ENCODE data around the gene HAPSTR1.

The HAPSTR1 gene

DNA sequence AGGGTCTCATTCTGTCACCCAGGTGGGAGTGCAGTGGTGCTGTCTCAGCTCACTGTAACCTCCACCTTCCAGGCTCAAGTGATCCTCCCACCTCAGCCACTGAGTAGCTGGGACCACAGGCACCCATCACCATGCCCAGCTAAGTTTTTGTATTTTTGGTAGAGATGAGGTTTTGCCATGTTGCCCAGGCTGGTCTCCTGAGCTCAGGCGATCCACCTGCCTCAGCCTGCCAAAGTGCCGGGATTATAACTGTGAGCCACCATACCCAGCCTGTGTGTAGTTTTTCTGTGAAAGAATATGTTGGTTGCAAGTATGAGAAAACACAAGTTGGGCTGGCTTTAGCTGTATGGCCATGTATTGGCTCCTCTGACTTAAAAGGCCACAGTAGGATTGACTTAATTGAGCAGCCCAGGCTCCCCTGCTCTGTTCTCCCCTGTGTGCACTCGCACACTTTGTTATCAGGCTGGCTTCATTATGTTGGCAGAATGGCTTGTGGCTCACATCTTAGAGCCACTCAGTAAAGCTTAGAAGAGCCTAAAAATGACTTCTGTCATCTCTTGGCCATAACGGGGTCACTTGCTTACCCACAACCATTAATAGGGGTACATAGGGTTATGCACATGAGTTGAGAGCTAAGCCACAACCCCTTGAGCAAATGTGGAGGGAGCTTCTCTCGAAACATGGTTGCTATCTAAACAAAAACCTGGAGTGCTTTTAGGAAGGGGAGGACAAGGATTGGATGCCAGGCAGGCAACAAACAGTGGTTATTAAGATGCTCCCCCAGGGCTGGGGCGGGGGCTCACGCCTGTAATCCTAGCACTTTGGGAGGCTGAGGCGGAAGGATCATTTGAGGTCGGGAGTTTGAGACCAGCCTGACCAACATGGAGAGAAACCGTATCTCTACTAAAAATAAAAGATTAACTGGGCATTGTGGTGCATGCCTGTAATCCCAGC, 6.1 kb downstream of the HAPSTR1 start:
- no peak for DNase-seq

DNA sequence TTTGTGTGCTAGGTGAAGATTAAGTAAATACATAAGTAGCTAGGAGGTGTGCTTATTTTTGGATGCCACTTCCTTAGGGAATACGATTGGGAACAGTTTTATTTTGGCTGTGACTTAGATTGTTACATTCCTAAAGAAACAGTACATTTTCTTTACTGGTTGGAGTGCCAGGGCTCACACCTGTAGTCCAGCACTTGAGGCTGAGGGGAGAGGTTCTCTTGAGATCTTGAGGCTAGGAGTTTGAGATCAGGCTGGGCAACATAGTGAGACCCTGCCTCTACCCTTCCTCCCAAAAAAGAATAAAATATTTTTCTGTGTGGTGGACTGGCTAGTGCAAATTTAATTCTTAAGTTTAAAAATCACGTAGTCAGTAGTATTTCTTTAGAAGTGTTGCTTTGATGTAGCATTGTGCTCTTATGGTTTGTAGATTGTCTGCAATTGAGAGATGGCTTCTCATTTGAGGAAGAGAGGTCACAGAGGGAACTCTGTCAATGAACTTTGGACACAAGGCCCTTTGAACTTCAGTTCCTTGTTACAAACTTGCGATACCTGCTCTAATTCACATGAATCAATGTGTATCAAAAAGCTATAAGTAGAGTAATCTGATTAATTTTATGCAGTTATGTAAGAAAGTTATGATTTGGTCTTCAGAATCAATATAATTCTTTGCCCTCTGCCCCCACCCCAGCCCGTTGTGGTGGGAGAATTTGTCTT, 7.1 kb downstream of the HAPSTR1 start:
- peak in 3 of 4 experiments; percentile 38 to 60 (median 50) for DNase-seq

- DNase-seq = peak; percentile 66 to 88 (median 76)
These were observed 7.7 kb downstream of the HAPSTR1 start for GRCh38 chr16:9099131-9099625.

GRCh38 chr16:9102379-9102778, 10.9 kb downstream of the HAPSTR1 start:
- peak; percentile 61 to 85 (median 68) for DNase-seq

GRCh38 chr16:9102943-9103342, 11.5 kb downstream of the HAPSTR1 start:
- DNase-seq = no peak

- DNase-seq = no peak
These were observed 12.1 kb downstream of the HAPSTR1 start for GRCh38 chr16:9103546-9103945.

- no peak for DNase-seq
These were observed 13.7 kb downstream of the HAPSTR1 start for GRCh38 chr16:9105189-9105588.

- DNase-seq = no peak
These were observed 15.9 kb downstream of the HAPSTR1 start for GRCh38 chr16:9107025-9107970.

DNA sequence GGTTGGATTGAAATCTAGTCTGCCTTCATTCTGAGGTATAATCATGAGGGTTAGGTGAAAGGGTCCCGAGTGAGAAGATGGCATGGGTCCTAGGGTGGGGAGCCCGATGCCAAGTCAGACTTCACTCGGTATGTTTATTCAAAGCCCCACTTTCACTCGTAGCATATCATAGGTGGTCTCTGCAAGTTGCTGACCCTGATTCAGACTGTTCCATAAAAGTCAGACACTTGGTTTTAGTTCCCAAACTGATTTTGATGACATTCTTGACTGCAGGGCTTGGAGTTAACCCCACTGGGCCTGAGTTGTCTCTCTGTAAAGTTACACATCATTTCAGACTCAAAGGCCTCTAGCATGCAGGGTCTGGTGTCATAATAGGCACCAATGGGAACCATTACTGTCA, 17.8 kb downstream of the HAPSTR1 start:
- no peak for DNase-seq

DNA sequence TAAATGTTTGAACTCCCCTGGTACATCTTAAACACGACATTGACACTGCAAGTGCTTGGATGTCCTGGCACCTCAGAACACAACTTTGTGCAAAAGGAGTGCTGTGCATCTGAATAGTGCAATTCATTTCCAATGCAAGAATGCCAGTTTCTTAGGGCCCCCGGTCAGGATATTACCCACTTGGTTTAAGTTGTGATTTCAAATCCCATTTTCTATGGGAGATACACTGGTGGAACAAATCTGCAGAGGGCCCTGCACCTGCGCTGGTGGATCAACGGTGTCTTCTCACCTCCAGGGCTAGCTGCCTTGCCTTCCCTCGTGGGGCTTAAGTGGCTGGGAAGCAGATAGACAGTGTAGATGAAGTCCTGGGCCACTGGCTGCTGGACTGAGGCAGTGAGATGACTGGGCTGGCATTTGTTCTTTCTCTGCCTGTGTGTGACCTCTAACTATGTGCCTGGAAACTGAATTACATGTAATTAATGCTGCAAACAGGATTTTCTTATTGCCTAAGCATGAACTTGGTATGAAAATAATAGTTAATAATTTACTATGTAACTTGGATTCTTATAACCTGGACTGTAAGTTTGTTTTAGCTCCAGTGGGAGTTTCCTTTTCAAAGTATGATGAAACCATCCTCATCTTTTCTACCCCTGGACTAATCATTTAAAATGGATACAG, 20.9 kb downstream of the HAPSTR1 start:
- DNase-seq = no peak

DNA sequence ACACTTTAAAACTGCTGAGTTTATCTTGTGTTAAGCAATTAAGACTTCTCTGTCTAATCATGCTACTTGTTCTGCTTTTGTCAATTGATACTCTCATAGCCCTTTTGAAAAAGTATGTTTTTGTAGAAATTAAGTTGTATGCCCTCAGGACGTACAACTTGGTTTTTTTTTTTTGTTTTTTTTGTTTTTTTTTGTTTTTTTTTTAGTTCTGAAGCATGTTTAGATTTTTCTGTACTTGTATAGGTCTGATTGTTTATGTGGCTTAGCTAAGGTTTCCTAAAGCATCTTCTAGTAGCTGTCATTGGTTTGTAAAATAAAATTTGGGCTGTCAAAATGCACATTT, 21.4 kb downstream of the HAPSTR1 start:
- peak in 1 of 4 experiments; percentile 38 for DNase-seq

- DNase-seq = no peak
These were observed 22.3 kb downstream of the HAPSTR1 start for GRCh38 chr16:9113707-9114106.

DNA sequence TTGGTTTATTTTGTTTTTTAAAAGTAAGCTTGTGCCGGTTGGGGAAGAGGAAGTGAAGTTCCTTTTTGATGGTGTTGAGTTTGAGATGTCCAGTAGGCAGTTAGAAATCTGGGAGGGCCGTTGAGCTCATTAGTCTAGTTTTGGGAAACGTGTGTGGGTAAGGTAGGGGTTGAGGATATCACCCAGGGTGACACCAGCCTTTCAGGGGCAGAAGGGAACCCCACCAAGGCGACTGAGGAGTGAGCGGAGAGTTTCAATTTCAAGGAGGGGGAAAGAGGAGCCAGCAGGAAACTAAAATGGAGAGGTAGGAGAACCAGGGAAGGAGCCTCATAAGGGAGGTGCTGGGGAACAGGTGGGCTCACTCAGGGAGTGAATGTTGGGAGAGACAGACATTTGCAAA, 22.7 kb downstream of the HAPSTR1 start:
- DNase-seq = peak in 3 of 4 experiments; percentile 26 to 43 (median 43)

- DNase-seq = no peak
These were observed 23.4 kb downstream of the HAPSTR1 start for GRCh38 chr16:9114842-9115241.

DNA sequence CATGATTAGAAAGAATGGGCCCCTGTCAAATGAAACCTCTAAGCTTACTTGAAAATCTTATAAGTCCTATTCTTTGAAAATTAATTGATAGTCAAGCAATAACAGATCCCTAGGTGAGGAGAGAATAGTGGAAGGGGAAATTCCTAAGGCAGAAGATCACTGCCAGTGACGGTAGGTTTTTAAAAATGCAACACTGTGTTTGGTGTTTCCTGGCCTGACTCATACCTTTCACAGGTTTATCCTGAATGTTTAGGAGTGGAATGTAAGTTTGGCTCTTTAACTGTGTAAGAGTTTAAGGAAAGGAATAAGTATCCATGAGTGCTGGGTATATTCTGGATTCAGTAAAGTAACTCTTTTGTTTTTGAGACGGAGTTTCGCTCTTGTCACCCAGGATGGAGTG, 23.8 kb downstream of the HAPSTR1 start:
- no peak for DNase-seq

- DNase-seq = no peak
These were observed 24.7 kb downstream of the HAPSTR1 start for GRCh38 chr16:9116141-9116540.

GRCh38 chr16:9118170-9118569, 26.7 kb downstream of the HAPSTR1 start:
- DNase-seq = peak in 2 of 4 experiments; percentile 63 to 65

DNA sequence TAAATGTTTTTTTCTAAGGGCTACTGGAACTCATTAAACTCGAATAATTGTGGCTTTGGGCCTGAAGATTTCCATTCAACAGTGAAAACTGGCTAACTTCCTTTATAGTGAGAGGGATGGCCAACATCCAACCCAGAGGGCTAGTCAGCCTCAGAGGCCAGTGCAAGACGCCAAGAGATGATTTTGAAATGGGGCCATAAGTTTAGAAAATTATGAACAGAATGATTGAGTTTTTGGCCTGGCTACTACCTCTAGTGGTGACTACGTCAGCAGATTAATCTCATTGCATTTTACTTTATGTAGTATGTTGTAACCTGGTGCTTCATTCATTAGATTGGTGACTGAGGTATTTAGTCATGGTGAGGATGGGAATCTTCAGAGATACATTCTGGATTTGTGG, 28.4 kb downstream of the HAPSTR1 start:
- DNase-seq = peak in 3 of 4 experiments; percentile 34 to 50 (median 43)

DNA sequence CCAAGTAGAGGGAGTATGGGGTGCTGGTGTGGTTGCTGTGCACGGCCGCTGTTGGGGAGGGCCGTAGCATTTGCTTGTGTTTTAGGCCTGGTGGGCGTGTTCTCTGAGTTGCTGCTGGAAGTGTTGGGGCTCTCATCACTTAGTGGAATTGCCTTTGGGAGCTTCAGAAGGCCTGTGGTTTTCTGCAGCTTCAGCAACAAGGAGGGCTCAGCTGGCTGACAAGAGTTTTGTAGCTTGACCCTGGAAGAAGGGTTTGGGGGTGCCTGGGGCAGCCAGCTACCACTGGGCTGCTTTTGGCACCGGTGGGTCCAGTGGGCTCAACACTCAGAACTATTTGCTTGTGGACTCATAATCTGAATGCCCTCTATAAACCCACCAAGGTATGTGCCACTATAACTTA, 30.9 kb downstream of the HAPSTR1 start:
- DNase-seq = no peak

- DNase-seq = no peak
These were observed 31.5 kb downstream of the HAPSTR1 start for GRCh38 chr16:9122969-9123368.

- DNase-seq = no peak
These were observed 32.0 kb downstream of the HAPSTR1 start for GRCh38 chr16:9123401-9123800.

- peak; percentile 88 to 96 (median 92) for DNase-seq
These were observed 32.4 kb downstream of the HAPSTR1 start for GRCh38 chr16:9123871-9124270.
